Transverse colon (tissue), 3 donors: ENCODE measurements around the gene CDK8.

Experiments used
- EP300 ChIP-seq: sonication (generic); formaldehyde crosslinking; IDR thresholded peaks from one replicate; pipeline ENCODE4 v1.6.1; 2017; ENCODE audit warnings: antibody characterized with exemption, low read depth
- POLR2A ChIP-seq: fragments of 450-650 bp; IDR thresholded peaks from one replicate; pipeline ENCODE4 v1.6.1; 2016; ENCODE audit warnings: antibody characterized with exemption, mild to moderate bottlenecking, moderate library complexity
- TF ChIP-seq, protein P1 (sequence below), 5 experiments: fragments of 200-600 bp in 3 of 5; fragments of 450-650 bp in 2 of 5; sonication (generic) in 3 of 5; IDR thresholded peaks; 1 replicate in 2 of 5; 2 replicates in 3 of 5; pipeline ENCODE4 v1.5.1; 2016 to 2017; ENCODE audit warnings: antibody characterized with exemption in 5 of 5, inconsistent platforms in 3 of 5, mild to moderate bottlenecking in 2 of 5, moderate library complexity in 1 of 5

- TF ChIP-seq POLR2A, result no peak
- TF ChIP-seq, protein P1, sequence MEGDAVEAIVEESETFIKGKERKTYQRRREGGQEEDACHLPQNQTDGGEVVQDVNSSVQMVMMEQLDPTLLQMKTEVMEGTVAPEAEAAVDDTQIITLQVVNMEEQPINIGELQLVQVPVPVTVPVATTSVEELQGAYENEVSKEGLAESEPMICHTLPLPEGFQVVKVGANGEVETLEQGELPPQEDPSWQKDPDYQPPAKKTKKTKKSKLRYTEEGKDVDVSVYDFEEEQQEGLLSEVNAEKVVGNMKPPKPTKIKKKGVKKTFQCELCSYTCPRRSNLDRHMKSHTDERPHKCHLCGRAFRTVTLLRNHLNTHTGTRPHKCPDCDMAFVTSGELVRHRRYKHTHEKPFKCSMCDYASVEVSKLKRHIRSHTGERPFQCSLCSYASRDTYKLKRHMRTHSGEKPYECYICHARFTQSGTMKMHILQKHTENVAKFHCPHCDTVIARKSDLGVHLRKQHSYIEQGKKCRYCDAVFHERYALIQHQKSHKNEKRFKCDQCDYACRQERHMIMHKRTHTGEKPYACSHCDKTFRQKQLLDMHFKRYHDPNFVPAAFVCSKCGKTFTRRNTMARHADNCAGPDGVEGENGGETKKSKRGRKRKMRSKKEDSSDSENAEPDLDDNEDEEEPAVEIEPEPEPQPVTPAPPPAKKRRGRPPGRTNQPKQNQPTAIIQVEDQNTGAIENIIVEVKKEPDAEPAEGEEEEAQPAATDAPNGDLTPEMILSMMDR (IDR thresholded peaks at IDR 0.05), result no peak
- no peak for TF ChIP-seq EP300
Observed at GRCh38 chr13:26362261-26362660, 108.3 kb downstream of the CDK8 start.
